ENCODE measurements around the gene CLDND1. TPM values are rescaled to one million over a fixed set of nuclear protein-coding genes. Genes with fewer than 3 reads are reported as not detected.

Gene CLDND1
- total RNA-seq, 1 experiment from 2014 or later, result 82.6 TPM

DNA sequence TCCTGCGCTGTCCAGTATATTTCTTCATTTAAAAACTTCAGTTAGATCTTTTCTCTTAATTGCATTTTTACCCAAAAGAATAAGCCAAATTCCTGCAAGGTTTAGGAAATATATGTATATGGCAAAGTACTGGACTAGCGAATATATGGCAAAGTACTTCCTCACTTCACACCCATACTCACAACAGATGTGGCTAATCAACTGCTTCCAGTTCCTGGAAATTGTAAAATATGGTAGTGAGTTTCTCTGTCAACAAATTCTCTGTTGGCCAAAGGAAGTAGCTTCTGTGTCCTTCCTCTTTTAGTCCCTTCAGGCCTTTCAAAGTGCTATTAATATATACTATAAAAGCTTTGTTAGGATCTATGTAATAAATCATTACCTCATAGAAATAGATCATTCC is 31.1 kb upstream of the CLDND1 start:
- DNase-seq (ENCODE audit: low read depth, low spot score), result no peak
- in situ Hi-C loops (cut with HindIII; ENCODE audit: low pct_unique_long_range_greater_than_20kb, low sequenced_read_pairs), result no loop called here

DNA sequence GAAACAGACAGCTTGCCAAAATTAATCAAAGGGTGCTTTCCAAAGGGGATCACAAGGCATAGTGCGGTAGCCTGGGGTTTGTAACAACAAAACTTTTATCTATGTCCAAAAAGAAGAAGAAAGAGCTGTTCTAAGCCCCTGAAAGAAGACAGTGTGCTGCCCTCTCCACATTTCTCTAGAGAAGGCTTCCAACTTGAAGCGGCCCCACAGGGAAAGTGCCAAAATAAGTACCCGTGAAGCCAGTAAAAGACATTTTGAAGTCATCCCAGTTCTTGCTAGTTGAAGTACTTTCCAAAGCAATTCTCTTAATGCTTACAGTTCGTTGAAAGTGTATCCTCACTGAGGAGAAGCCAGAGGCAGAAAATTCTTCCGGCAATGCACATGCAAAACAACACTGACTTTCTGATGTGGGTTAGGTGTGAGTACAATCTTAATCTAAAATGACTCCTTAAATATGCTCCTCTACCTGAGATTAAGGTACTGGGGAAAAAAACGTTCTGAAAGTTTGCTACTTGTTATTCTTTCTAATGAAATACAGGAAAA is 30.4 kb upstream of the CLDND1 start:
- in situ Hi-C loops (cut with HindIII; ENCODE audit: low pct_unique_long_range_greater_than_20kb, low sequenced_read_pairs), result no loop called here
- peak; percentile 91 for DNase-seq (ENCODE audit: low read depth, low spot score)

DNA sequence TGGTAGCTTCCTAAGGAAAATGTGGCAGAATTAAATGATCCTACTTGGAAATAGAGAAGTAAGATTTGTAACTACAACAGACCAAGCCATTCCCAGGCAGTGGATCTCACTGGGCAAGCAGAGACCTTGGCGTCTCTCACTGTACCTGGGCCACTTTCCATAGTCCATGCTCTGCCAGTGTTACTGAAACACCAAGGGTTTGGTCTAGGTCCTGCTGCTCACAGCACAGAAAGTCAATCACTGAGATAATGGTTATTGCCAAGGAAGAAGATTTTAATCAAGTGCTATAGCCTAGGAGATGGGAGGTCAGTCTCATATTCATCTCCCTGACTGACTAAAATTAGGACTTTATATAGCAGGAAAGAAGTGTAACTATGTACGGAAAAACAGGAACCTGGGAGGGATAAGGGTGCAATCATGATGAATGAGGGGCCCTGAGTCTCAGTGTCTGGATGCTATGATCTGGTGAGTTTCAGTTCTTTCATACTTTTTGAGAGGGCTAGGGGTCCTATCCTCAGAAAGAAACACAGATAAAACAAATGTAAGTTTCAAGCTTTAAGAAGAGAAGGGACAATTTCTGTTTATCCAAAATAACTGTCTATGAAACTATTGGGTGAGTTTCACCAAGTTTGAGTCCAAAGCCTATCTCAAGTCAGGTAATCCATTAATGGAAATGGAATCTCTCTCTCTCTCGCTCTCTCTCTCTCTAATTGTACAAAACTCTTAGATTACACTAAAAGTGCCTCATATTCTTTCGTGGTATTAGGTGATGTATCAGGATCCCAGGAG is 29.7 kb upstream of the CLDND1 start:
- no peak for DNase-seq (ENCODE audit: low read depth, low spot score)
- in situ Hi-C loops (cut with HindIII; ENCODE audit: low pct_unique_long_range_greater_than_20kb, low sequenced_read_pairs), result no loop called here

DNA sequence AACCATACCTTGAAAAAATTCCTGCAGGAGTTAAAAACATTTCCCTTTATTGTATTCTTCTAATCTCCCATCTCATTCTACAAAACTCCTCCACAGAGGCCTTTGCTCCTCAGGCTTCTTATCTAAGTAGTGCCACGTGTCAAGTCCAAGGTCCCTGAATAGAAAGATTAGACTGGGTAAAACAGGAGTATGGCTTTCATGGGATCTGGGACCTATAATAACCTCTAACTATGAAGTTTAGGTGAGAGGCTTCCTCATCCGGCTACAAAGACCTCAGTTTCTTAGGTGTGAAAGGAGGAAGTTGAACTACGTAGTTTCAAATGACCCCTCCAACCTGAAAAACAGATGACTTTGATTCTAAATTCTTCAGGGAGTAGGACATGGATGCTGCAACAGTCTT is 29.1 kb upstream of the CLDND1 start:
- no peak for DNase-seq (ENCODE audit: low read depth, low spot score)
- in situ Hi-C loops (cut with HindIII; ENCODE audit: low pct_unique_long_range_greater_than_20kb, low sequenced_read_pairs), result no loop called here

DNA sequence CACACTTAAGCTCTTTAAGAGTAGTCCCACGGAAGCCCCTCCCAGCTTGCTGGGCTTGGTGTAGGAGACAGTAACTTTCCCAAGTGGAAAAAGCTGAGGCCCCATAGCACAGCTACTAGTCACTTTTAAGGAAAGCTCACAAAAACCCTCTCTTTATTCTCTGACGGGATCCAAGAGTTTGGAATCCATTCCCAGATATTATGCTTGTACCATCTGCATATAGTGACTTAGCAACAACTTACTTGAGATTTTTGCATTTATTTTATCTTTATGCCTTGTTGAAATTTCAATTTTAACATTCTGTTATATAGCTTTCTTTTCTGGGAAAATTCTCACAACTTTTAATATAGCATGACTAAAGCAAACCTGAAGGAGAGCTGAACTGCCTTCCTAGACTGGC is 28.5 kb upstream of the CLDND1 start:
- in situ Hi-C loops (cut with HindIII; ENCODE audit: low pct_unique_long_range_greater_than_20kb, low sequenced_read_pairs), result no loop called here

DNA sequence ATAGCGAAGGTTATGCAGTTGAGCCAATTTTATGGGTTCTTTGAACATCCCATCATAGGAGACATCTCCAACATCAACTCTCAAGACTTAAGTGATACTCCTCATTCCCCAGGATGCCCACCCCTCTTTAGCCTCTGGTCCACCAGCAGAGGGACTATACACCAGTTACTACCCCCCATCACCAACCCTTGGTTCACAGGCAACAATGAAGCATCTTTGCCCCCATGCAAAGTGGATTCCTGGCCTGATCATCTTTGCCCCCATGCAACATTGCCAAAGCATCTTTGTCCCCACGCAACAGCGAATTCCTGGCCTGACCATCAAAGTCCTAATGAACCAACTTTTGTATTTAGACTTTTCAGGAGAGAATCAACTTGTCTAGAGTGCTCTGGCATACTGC is 28.1 kb upstream of the CLDND1 start:
- in situ Hi-C loops (cut with HindIII; ENCODE audit: low pct_unique_long_range_greater_than_20kb, low sequenced_read_pairs), result no loop called here
- no peak for DNase-seq (ENCODE audit: low read depth, low spot score)

More for the DNA sequence above, 28.5 kb upstream of the CLDND1 start:
- no peak for DNase-seq (ENCODE audit: low read depth, low spot score)

DNA sequence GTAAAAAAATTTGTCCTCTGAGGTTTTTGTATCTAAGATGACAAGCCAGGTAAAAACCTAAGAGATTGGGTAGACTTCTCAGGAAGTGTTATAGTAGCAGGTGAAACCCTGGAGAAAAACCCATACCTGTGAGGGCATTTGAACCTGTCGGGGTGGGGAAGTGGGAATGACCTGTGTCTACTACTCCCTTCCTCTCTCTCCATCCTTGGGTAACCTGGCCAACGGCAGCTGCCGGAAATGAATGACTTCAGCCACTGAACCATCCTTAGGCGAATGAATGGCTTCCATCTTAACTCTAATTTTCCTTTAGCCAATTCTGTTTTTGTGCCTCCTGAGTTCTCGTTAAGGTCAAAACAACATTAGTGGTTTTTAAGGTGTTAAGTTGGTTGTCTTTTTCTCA is 25.8 kb upstream of the CLDND1 start:
- in situ Hi-C loops (cut with HindIII; ENCODE audit: low pct_unique_long_range_greater_than_20kb, low sequenced_read_pairs), result no loop called here
- DNase-seq (ENCODE audit: low read depth, low spot score), result no peak

DNA sequence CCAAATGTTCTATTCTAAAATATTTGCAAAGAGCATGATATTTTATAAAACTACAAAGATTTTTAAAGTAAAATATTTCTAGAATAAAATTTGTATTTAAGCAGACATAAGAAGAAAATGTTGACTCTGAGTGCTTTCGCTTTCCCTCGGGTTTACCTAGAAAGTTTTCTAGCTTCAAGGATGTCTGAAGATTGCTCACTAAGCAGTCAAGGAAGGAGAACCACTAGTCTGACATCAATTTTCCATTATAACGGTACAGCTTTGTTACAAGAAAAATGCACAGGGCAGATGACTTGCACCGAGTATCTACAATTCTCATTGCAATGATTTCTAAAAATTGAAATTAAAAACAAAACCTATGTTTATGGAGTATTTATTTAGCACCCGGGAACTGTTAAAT is 23.2 kb upstream of the CLDND1 start:
- in situ Hi-C loops (cut with HindIII; ENCODE audit: low pct_unique_long_range_greater_than_20kb, low sequenced_read_pairs), result no loop called here
- no peak for DNase-seq (ENCODE audit: low read depth, low spot score)

DNA sequence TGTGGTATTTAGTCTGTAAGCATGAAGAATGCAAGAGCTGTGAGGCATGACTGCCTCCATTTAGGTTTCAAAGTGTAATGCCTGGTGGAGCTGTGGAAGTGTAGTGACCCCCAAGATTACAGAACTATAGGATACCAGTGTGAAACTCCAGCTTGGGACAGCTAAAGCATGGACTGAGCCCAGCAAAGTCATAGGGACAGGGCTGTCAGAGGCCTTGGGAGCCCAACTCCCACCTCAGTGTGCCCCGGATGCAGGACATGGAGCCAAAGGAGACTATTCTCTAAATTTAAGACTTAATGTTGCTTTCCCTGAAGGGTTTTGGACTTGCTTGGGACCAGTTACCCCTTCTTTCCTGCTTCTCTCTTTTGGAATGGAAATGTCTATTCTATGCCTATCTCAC is 19.9 kb upstream of the CLDND1 start:
- DNase-seq (ENCODE audit: low read depth, low spot score), result no peak
- in situ Hi-C loops (cut with HindIII; ENCODE audit: low pct_unique_long_range_greater_than_20kb, low sequenced_read_pairs), result no loop called here

DNA sequence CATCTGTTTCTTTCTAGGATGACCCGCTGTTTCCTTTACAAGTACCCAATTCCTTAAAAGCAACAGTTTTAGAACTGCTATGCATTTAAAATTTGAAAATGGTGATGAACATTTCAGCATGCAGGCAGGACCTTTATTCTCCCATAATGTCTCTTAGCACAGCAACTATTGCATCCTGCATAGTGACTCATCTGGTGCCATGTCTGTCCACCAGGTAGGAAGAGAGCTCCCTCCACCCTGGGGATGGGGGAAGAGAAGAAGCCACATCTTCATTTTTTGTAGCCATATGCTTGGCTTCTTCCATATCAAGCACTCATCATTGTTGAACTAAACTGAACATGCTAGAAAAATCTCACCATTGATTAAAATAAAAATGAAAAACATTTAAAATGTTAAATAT is 19.0 kb upstream of the CLDND1 start:
- in situ Hi-C loops (cut with HindIII; ENCODE audit: low pct_unique_long_range_greater_than_20kb, low sequenced_read_pairs), result no loop called here
- no peak for DNase-seq (ENCODE audit: low read depth, low spot score)

DNA sequence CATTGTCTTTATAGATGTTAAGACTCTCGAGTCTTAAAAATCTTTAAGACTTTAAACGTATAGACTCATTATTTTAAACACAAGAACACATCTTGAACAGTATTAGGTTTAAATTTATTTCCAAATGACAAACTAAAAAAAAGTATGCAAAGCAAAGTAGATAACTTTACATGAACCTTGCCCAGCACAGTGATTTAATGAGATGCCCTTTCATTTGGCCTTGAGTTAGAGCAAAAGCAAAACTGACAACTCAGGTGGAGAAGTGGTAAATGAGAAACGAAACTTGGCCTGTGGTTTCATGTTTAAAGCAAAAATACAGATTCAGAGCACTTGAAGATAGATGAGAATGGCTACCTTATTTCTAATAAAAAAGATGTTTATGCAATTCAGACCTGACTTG is 17.6 kb upstream of the CLDND1 start:
- in situ Hi-C loops (cut with HindIII; ENCODE audit: low pct_unique_long_range_greater_than_20kb, low sequenced_read_pairs), result no loop called here
- DNase-seq (ENCODE audit: low read depth, low spot score), result no peak

DNA sequence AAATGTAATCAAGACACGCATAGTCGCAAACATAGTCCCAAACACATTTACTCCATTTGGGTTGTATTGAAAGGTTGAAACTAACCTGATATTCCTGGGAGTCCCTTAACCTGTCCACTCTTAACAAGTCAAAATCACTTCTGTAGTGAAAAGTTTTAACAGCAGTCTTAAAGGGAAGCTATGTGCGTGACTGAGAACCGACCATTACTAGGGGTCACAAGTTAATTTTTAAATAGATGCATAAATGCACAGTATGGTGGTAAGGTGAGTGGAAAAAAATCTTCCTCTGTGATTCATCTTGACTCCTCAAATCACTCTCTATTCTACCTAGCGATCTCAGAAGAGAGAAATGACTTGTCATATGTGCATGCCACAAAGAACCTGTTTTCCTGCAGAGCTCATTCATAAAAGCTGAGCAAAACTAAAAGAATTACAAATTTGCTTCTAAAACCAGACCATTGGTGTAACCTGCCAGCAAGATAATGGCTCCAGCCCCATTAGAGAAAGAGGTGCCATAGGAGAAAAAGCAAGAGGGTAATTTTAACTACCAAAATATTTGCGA is 13.8 kb upstream of the CLDND1 start:
- in situ Hi-C loops (cut with HindIII; ENCODE audit: low pct_unique_long_range_greater_than_20kb, low sequenced_read_pairs), result no loop called here
- DNase-seq (ENCODE audit: low read depth, low spot score), result no peak

DNA sequence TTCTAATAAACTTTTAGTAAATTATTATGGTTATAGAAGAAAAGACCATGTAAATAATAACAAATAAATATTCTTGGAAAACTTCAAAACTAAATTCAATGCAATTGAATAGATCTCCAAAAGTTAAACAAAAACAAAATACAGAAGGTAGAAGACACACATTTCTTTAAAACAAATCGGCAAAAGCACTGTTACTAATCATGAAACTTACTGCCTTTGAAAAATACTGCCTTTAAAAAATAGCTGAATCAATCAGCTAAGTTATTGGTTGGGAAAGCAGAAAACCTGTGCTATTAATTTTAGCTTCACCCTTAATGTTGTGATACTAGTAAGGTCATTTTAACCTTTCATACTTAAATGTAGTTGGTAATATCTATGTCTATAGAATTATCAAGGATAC is 12.0 kb upstream of the CLDND1 start:
- no peak for DNase-seq (ENCODE audit: low read depth, low spot score)
- in situ Hi-C loops (cut with HindIII; ENCODE audit: low pct_unique_long_range_greater_than_20kb, low sequenced_read_pairs), result no loop called here

DNA sequence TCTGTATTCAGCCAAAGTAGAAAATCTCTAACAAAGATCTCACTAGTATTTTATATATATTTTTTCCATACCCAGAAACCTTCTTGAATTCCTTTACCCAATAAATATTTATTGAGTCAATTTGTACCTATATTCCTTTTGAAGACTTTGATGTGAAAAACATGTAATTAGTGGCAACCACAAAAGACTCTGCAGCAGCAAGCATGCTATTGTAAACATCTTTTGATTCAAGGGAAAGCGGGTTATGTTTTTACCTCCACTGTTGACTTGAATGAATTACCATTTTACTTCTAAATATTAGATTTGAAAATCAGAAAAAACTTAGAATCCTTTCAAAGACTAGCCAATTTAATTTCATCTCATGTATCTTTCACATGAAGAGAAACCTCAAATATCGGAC is 11.5 kb upstream of the CLDND1 start:
- no peak for DNase-seq (ENCODE audit: low read depth, low spot score)
- in situ Hi-C loops (cut with HindIII; ENCODE audit: low pct_unique_long_range_greater_than_20kb, low sequenced_read_pairs), result no loop called here

DNA sequence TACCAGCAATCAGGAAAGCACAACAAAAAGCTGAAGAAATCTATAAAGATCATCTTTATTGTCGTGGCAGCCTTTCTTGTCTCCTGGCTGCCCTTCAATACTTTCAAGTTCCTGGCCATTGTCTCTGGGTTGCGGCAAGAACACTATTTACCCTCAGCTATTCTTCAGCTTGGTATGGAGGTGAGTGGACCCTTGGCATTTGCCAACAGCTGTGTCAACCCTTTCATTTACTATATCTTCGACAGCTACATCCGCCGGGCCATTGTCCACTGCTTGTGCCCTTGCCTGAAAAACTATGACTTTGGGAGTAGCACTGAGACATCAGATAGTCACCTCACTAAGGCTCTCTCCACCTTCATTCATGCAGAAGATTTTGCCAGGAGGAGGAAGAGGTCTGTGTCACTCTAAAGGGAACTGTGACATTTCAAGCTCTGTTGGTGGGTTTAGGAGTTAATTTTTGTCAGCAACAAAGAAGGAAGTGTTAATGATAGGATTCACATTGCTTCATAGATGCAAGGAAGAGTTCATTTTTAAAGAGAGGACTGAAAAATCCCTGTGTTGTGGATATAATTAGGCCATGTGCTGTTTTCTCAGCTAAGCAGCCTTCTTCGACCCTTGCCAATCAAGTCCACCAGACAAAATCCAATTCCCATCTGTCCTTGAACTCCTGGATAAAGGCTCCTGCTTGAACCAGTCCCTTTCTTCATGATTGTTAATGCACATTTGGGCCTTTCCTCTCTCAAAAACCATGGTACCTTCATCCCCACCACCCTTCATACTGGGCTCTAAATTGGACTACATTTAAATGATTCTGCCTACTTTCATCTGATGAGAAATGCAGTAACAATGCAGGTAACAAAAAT is 10.2 kb upstream of the CLDND1 start:
- in situ Hi-C loops (cut with HindIII; ENCODE audit: low pct_unique_long_range_greater_than_20kb, low sequenced_read_pairs), result no loop called here

DNA sequence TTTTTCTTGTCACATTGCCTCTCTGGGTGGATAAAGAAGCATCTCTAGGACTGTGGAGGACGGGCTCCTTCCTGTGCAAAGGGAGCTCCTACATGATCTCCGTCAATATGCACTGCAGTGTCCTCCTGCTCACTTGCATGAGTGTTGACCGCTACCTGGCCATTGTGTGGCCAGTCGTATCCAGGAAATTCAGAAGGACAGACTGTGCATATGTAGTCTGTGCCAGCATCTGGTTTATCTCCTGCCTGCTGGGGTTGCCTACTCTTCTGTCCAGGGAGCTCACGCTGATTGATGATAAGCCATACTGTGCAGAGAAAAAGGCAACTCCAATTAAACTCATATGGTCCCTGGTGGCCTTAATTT is 9.6 kb upstream of the CLDND1 start:
- DNase-seq (ENCODE audit: low read depth, low spot score), result no peak
- in situ Hi-C loops (cut with HindIII; ENCODE audit: low pct_unique_long_range_greater_than_20kb, low sequenced_read_pairs), result no loop called here

More for the DNA sequence above, 10.2 kb upstream of the CLDND1 start:
- DNase-seq (ENCODE audit: low read depth, low spot score), result no peak

DNA sequence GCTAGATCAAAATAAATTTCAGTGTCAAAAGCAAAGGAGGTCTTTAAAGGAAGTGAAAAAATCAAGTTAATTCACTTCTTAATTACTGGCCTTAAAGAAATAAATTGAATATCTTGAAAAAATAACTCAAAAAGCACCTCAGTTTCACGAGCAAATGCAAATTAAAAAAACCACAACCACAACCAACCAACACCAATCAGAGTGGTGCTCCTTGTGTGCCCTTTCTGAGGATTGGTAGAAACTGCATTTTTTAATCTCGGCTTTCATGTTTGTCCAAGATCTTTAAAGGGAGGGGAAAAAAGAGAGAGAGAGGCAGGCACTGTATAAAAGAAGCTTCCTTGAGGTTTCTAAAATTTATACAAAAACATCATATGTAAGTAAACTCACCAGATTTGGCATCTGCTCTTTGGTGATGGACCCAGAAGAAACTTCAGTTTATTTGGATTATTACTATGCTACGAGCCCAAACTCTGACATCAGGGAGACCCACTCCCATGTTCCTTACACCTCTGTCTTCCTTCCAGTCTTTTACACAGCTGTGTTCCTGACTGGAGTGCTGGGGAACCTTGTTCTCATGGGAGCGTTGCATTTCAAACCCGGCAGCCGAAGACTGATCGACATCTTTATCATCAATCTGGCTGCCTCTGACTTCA is 9.0 kb upstream of the CLDND1 start, which contains the start of gene GPR15:
TSS of gene GPR15 (plus strand) at position 357 of the 653 bp plus-strand sequence. CDS start at position 413, 56 bp downstream.
- in situ Hi-C loops (cut with HindIII; ENCODE audit: low pct_unique_long_range_greater_than_20kb, low sequenced_read_pairs), result no loop called here
- DNase-seq (ENCODE audit: low read depth, low spot score), result no peak

DNA sequence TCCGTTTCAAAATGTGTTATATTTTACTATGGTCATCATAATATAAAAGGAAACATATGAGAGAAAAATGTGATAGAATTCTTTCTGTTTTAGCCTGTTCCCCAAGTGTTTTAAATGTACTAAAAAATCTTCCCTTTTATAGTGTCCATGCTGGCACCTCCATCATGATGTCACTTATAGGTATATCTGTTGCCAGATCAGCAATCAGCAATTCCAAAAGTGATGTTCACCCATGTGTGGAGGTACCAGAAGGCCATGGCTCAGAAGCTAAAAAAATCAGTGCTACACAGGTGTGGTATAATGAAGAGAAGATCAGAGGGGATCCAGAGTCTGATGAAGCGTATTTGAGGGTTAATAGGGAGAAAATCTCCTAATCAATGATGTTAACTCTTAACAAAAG is 8.0 kb upstream of the CLDND1 start:
- in situ Hi-C loops (cut with HindIII; ENCODE audit: low pct_unique_long_range_greater_than_20kb, low sequenced_read_pairs), result no loop called here
- no peak for DNase-seq (ENCODE audit: low read depth, low spot score)
